Measurements from ENCODE around the gene ADGRL3. TPM values are rescaled to one million over a fixed set of nuclear protein-coding genes. Genes with fewer than 3 reads are reported as not detected.

Gene ADGRL3
- total RNA-seq, 1 donor from 2014 or later, result not detected

DNA sequence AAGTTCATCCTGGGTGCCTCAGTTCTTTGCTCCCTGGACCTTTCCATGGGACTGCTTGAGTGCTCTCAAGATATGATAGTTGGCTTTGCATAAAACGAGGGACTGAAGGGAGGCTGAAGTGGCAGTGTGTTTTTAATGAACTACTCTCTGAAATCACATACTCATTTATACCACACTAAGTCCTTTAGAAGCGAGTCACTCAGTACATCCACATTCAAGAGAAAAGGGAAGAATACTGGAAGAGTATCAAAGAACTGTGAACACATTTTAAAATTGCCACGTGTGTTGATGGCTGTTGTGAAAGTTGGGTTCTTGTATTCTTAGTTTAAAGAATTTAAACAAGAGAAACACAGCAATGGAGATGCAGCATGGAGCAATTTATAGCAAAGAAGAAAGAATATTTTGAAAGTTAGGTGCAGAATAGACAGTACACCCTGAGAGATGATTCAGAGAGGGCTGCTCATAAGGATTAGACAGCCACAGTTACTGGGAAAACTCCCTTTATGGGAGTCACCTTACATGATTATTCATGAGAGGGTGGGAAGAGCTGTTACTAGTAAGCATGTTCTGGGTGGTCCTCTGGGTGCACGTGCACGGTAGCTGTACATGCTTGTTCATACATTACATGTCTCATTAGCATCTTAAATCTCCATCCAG, 380.7 kb downstream of the ADGRL3 start:
- H3K9me3 Mint-ChIP-seq, result peaks cover 3% of the 10 kb centered on the region
- no peaks in the 10 kb centered on the region for H3K4me1 Mint-ChIP-seq
- ATAC-seq (ENCODE audit: low read depth) (no peak), DNase-seq (no peak)
- H3K36me3 Mint-ChIP-seq (ENCODE audit: low read depth), result no peaks in the 10 kb centered on the region
- H3K27me3 Mint-ChIP-seq, result no peaks in the 10 kb centered on the region
- no peak overlapping the region for H3K4me3 Mint-ChIP-seq
- ChIA-PET POLR2A (no interaction called here), CTCF (no interaction called here)
- H3K27ac Mint-ChIP-seq, result no peak overlapping the region
- no peak for TF ChIP-seq CTCF (IDR thresholded peaks at IDR 0.05)
- intact Hi-C loops (cut with micrococcal nuclease), result no loop called here

DNA sequence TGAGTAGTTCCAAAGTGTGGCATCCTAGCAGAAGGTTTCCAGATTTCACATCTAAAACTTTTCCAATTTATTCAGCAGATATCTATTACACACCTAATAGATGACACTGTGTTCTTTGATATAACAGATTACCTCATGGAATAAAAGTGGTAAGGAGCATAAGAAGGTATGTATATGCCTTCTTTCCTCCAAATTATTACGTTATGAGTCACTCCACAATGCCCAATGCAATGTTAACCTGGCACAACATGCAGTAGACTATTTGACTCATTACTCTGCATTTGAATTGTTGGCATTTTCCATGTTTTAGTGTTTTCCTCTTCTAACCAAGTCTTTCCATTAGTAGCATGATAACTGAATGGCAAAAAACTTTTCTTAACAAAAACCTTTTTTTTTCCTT, 383.6 kb downstream of the ADGRL3 start:
- Mint-ChIP-seq H3K4me1 (no peaks in the 10 kb centered on the region), H3K9me3 (peaks cover 3% of the 10 kb centered on the region), H3K27me3 (no peaks in the 10 kb centered on the region), H3K27ac (no peak overlapping the region), H3K36me3 (ENCODE audit: low read depth) (no peaks in the 10 kb centered on the region), H3K4me3 (no peak overlapping the region)
- ChIA-PET CTCF (no interaction called here), POLR2A (no interaction called here)
- DNase-seq (no peak), ATAC-seq (ENCODE audit: low read depth) (no peak)
- TF ChIP-seq CTCF (IDR thresholded peaks at IDR 0.05), result no peak
- intact Hi-C loops (cut with micrococcal nuclease), result no loop called here

DNA sequence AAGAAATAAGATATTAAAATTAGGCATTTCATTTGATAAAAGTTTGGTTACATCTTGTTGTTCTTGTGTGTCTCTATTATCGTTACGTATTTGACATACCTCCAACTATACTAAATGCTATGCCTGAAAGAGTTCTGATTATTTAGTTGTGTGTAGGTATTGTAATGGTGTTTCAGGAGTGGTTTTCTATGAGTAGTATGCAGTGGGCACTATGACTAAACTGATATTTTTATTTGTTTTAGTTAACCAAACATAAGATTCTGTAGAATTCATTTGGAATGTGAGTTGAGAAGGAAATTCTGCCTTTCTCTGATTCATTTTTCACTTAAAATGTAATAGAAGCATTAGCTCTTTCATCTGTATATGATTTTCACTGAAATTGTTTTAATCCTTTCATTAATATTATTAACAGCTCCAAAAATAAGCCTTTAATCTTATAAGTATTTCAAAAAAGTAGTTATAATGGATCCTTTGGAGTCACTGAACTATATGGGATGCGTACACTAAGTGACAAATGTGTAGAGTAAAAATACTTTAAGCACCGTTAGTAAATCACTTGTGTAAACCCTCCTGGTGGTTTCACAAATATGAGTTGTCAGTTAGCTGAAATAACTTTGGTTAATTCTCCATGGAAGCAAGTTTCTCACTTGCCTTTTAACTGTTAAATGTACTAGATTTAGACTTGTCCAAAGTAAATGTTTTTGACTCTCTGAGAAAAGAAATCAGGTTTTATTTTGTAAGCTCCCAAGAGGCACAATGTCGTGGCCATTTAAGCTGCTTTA, 388.7 kb downstream of the ADGRL3 start:
- no peaks in the 10 kb centered on the region for H3K4me1 Mint-ChIP-seq
- H3K9me3 Mint-ChIP-seq, result no peaks in the 10 kb centered on the region
- CTCF ChIA-PET, result no interaction called here
- ATAC-seq (ENCODE audit: low read depth), result no peak
- no peak overlapping the region for H3K27ac Mint-ChIP-seq
- no peaks in the 10 kb centered on the region for H3K27me3 Mint-ChIP-seq
- no peak overlapping the region for H3K4me3 Mint-ChIP-seq
- POLR2A ChIA-PET, result no interaction called here
- no peak for TF ChIP-seq CTCF (IDR thresholded peaks at IDR 0.05)
- intact Hi-C loops (cut with micrococcal nuclease), result no loop called here
- DNase-seq, result no peak
- H3K36me3 Mint-ChIP-seq (ENCODE audit: low read depth), result no peaks in the 10 kb centered on the region

GRCh38 chr4:61590881-61591280, 390.8 kb downstream of the ADGRL3 start:
- H3K36me3 Mint-ChIP-seq (ENCODE audit: low read depth), result no peaks in the 10 kb centered on the region
- no peak for TF ChIP-seq CTCF (IDR thresholded peaks at IDR 0.05)
- H3K4me1 Mint-ChIP-seq, result no peaks in the 10 kb centered on the region
- no peaks in the 10 kb centered on the region for H3K9me3 Mint-ChIP-seq
- no peak for ATAC-seq (ENCODE audit: low read depth)
- no peak overlapping the region for H3K4me3 Mint-ChIP-seq
- intact Hi-C loops (cut with micrococcal nuclease), result no loop called here
- H3K27me3 Mint-ChIP-seq, result no peaks in the 10 kb centered on the region
- H3K27ac Mint-ChIP-seq, result no peak overlapping the region
- no peak for DNase-seq
- ChIA-PET CTCF (no interaction called here), POLR2A (no interaction called here)

DNA sequence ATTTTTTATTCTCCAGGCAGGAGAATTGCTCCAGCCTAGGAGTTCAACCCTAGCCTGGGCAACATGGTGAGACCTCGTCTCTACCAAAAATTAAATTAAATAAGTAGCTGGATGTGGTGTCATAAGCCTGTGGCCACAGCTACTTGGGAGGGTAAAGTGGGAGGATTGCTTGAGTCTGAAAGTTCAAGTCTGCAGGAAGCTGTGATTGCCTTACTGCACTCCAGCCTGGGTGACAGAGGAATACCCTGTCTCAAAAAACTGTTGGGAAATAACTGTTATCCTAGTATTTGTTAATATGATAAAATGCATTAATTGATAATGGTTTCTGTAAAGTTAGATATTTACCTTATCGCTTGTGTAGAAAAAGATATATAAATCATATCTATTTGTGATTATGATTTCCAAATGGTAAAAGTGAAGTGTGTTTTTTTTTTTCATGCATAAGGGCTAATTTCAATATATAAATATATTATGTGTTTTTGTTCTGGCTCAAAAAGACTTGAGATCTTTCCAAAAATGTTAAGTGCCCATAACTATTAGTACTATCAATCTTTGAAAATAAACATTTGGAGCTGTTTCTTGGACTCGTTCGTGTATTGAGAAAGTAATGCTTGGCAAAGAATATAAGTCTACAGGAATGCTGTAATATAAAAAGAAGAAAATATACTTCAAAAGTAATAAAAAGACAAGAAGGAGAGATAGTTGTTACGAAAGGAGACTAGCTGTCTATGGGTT, 396.6 kb downstream of the ADGRL3 start:
- ChIA-PET CTCF (no interaction called here), POLR2A (no interaction called here)
- DNase-seq (no peak), ATAC-seq (ENCODE audit: low read depth) (no peak)
- TF ChIP-seq CTCF (IDR thresholded peaks at IDR 0.05), result no peak
- H3K27ac Mint-ChIP-seq, result no peak overlapping the region
- H3K9me3 Mint-ChIP-seq, result no peaks in the 10 kb centered on the region
- no peaks in the 10 kb centered on the region for H3K4me1 Mint-ChIP-seq
- intact Hi-C loops (cut with micrococcal nuclease), result no loop called here
- no peak overlapping the region for H3K4me3 Mint-ChIP-seq
- no peaks in the 10 kb centered on the region for H3K36me3 Mint-ChIP-seq (ENCODE audit: low read depth)
- no peaks in the 10 kb centered on the region for H3K27me3 Mint-ChIP-seq
